NT2/D1 (cell line): ENCODE results near the gene XPR1.

Source experiments
- SUZ12 ChIP-seq: IDR thresholded peaks from 2 replicates; pipeline ENCODE4 v1.6.1; 2011; ENCODE audit not compliant: insufficient read length, insufficient read depth; ENCODE audit errors: extremely low read depth
- YY1 ChIP-seq: IDR thresholded peaks from 2 replicates; pipeline ENCODE4 v1.6.1; 2011; ENCODE audit not compliant: insufficient read length, insufficient read depth
- ZNF274 ChIP-seq: IDR thresholded peaks from 2 replicates; pipeline ENCODE4 v1.6.1; 2011; ENCODE audit warnings: mild to moderate bottlenecking, low read depth, low read length

DNA sequence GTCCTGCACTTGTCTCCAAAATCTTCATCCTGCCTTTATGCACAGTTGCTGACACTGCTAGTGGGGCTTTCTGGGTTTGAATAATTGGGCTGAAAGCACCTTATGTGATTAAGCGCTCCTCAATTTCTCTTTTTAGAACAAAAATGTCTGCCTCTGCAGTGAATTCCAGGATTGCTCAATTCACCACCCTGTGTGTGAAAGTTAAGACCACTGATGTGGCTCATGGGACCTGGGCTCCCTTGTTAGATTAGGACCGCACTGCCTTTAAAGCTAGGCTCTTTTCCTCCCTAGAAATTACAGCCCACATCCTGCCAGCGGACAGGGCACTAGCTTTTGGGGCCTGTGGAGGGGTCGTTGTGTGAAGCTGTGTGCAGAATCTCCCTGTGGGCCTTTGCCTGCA lies 299.7 kb downstream of the XPR1 start:
- TF ChIP-seq YY1 (no peak), SUZ12 (no peak), ZNF274 (no peak)
